SU-DHL-6 (cell line): ENCODE data around the gene NT5DC3.
A peak's percentile ranks its signal among the peaks of the same experiment; 100 is the strongest.

Experiments used
- H2AFZ ChIP-seq: fragments of 200-600 bp; sonication (generic); 2 replicates; pipeline ENCODE4 v1.6.1; 2014; ENCODE audit warnings: low read depth, mild to moderate bottlenecking, moderate library complexity, mixed read lengths, antibody characterized with exemption, low read length; ENCODE audit not compliant: severe bottlenecking
- H3F3A ChIP-seq: fragments of 200-600 bp; shearing (Covaris generic); 2 replicates; pipeline ENCODE4 v1.6.0; 2016; ENCODE audit warnings: antibody characterized with exemption, mild to moderate bottlenecking; ENCODE audit not compliant: insufficient read depth
- H3K27ac ChIP-seq: fragments of 200-600 bp; sonication (generic); 2 replicates; pipeline ENCODE4 v1.5.1; 2016; ENCODE audit warnings: low read depth, mild to moderate bottlenecking, low read length, moderate library complexity, mixed read lengths
- H3K27me3 ChIP-seq: fragments of 200-600 bp; sonication (generic), shearing (Covaris generic); 2 replicates; pipeline ENCODE4 v1.6.0; 2014; ENCODE audit warnings: mild to moderate bottlenecking, low read length
- H3K36me3 ChIP-seq: fragments of 200-600 bp; sonication (generic); 2 replicates; pipeline ENCODE4 v1.6.1; 2014; ENCODE audit warnings: mild to moderate bottlenecking, low read length, mixed read lengths
- H3K4me2 ChIP-seq: fragments of 300-600, 200-600 bp; shearing (Covaris generic), sonication (generic); 2 replicates; pipeline ENCODE4 v1.6.0; 2014; ENCODE audit warnings: low read length, low read depth, mild to moderate bottlenecking; ENCODE audit not compliant: poor library complexity, severe bottlenecking
- H3K4me3 ChIP-seq: fragments of 200-600 bp; sonication (generic); 2 replicates; pipeline ENCODE4 v1.5.1; 2014; ENCODE audit warnings: antibody characterized with exemption, low read length, mild to moderate bottlenecking, mixed read lengths; ENCODE audit not compliant: insufficient read depth, poor library complexity, severe bottlenecking
- H3K79me2 ChIP-seq: fragments of 200-600 bp; sonication (generic); 2 replicates; pipeline ENCODE4 v1.6.1; 2014; ENCODE audit warnings: mild to moderate bottlenecking, low read length, moderate library complexity; ENCODE audit not compliant: insufficient read depth
- H3K9ac ChIP-seq: fragments of 200-600 bp; sonication (generic); 2 replicates; pipeline ENCODE4 v1.7.0; 2014; ENCODE audit warnings: mild to moderate bottlenecking, low read length
- H3K9me2 ChIP-seq: fragments of 200-600 bp; sonication (generic); replicated peaks from 2 replicates; pipeline ENCODE4 v1.6.1; 2014; ENCODE audit warnings: low read length; ENCODE audit not compliant: insufficient read depth
- H3K9me3 ChIP-seq: fragments of 200-600 bp; sonication (generic); 2 replicates; pipeline ENCODE4 v1.6.1; 2014; ENCODE audit warnings: low read length, mixed read lengths; ENCODE audit not compliant: insufficient read depth
- H4K20me1 ChIP-seq: fragments of 200-600 bp; sonication (generic); 2 replicates; pipeline ENCODE4 v1.6.1; 2014; ENCODE audit warnings: low read depth, mild to moderate bottlenecking, antibody characterized with exemption, low read length, moderate library complexity, mixed read lengths
- EZH2phosphoT487 ChIP-seq: fragments of 200-600 bp; sonication (generic), shearing (Covaris generic); conservative IDR thresholded peaks from 2 replicates; pipeline ENCODE4 v1.6.1; 2018; ENCODE audit warnings: mild to moderate bottlenecking, antibody characterized with exemption, low read length, moderate library complexity, mixed read lengths
- TF ChIP-seq, protein P1 (sequence below): fragments of 200-600 bp; sonication (generic); IDR thresholded peaks from one replicate; pipeline ENCODE4 v1.5.1; 2017; ENCODE audit warnings: antibody characterized with exemption, mild to moderate bottlenecking, low read length, moderate library complexity; ENCODE audit not compliant: insufficient read depth, poor library complexity, severe bottlenecking

Gene NT5DC3

DNA sequence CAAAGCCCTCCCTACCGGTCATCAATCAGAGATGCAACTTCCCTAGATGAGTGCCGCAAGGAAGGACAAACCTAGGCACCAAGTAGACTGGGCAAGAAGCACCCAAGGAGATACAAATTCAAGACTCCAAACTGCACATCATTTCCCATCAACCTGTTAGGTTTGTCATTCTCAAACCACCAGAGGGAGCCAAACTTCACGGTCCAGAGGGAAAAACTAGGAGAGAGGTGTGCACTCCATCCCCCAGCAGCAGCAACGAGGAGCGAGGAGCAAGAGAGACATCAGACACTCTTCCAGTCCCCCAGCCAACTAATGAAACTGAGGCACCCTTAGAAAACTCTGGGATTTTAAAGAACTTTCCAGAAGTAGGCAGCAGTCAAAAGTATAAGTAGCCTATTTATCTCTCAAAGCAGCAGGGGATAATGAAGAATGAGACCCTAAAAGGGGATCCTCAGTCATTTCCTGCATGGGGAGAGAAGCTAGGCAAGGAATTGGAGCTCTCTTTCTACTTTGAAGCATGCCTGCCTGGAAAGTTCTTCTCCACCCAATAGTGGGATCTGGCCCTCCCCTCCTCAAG lies 37.0 kb upstream of the NT5DC3 start:
- H2AFZ ChIP-seq = no peak overlapping the region
- TF ChIP-seq, protein P1, sequence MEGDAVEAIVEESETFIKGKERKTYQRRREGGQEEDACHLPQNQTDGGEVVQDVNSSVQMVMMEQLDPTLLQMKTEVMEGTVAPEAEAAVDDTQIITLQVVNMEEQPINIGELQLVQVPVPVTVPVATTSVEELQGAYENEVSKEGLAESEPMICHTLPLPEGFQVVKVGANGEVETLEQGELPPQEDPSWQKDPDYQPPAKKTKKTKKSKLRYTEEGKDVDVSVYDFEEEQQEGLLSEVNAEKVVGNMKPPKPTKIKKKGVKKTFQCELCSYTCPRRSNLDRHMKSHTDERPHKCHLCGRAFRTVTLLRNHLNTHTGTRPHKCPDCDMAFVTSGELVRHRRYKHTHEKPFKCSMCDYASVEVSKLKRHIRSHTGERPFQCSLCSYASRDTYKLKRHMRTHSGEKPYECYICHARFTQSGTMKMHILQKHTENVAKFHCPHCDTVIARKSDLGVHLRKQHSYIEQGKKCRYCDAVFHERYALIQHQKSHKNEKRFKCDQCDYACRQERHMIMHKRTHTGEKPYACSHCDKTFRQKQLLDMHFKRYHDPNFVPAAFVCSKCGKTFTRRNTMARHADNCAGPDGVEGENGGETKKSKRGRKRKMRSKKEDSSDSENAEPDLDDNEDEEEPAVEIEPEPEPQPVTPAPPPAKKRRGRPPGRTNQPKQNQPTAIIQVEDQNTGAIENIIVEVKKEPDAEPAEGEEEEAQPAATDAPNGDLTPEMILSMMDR = peak; percentile 70
- TF ChIP-seq EZH2phosphoT487 = no peak

GRCh38 chr12:103877288-103877687 lies 36.3 kb upstream of the NT5DC3 start:
- H3K9me2 ChIP-seq = no peaks in the 10 kb centered on the region
- TF ChIP-seq, protein P1 = no peak
- TF ChIP-seq EZH2phosphoT487 = no peak
- H3K27ac ChIP-seq = no peak overlapping the region
- no peaks in the 10 kb centered on the region for H3K36me3 ChIP-seq
- no peaks in the 10 kb centered on the region for H3K9me3 ChIP-seq
- no peaks in the 10 kb centered on the region for H3K27me3 ChIP-seq
- H2AFZ ChIP-seq = no peak overlapping the region
- no peaks in the 10 kb centered on the region for H4K20me1 ChIP-seq
- H3K4me3 ChIP-seq = no peak overlapping the region
- H3K9ac ChIP-seq = no peak overlapping the region
- no peaks in the 10 kb centered on the region for H3K79me2 ChIP-seq
- no peaks in the 10 kb centered on the region for H3F3A ChIP-seq
- no peak overlapping the region for H3K4me2 ChIP-seq

More for the DNA sequence above, 37.0 kb upstream of the NT5DC3 start:
- Histone ChIP-seq H3K27me3 (no peaks in the 10 kb centered on the region), H3K27ac (no peak overlapping the region), H3K4me2 (no peak overlapping the region), H4K20me1 (no peaks in the 10 kb centered on the region), H3K9ac (no peak overlapping the region), H3K9me2 (no peaks in the 10 kb centered on the region), H3K9me3 (no peaks in the 10 kb centered on the region), H3F3A (no peaks in the 10 kb centered on the region), H3K36me3 (no peaks in the 10 kb centered on the region), H3K79me2 (no peaks in the 10 kb centered on the region), H3K4me3 (no peak overlapping the region)

GRCh38 chr12:103875666-103876065 lies 34.6 kb upstream of the NT5DC3 start:
- Histone ChIP-seq H3K79me2 (no peaks in the 10 kb centered on the region), H2AFZ (no peak overlapping the region), H3K27ac (no peak overlapping the region), H4K20me1 (no peaks in the 10 kb centered on the region), H3K4me3 (no peak overlapping the region), H3K9me2 (no peaks in the 10 kb centered on the region), H3K36me3 (no peaks in the 10 kb centered on the region), H3K9me3 (no peaks in the 10 kb centered on the region), H3K27me3 (no peaks in the 10 kb centered on the region), H3K9ac (no peak overlapping the region), H3K4me2 (no peak overlapping the region), H3F3A (no peaks in the 10 kb centered on the region)
- TF ChIP-seq EZH2phosphoT487 = no peak
- TF ChIP-seq, protein P1 = no peak
